WTC11 (cell line): ENCODE measurements around the gene TMEM164. TPM values are rescaled to one million over a fixed set of nuclear protein-coding genes. Genes with fewer than 3 reads are reported as not detected.

ENCODE experiments used
- ATAC-seq: fragments of 200-7000 bp; cut with Tn5 transposase; 2 replicates; pipeline ENCODE4 v1.10.0; 2021; ENCODE audit warnings: mild to moderate bottlenecking, moderate library complexity
- CTCF ChIA-PET: fragments of 300-600 bp; sonication (Branson Sonifier 250); formaldehyde crosslinking; loops from one replicate; lab custom pipeline; 2021; ENCODE audit warnings: antibody characterized with exemption; lab: Charles Lee
- POLR2A ChIA-PET: fragments of 350-600 bp; sonication (Branson Sonifier 250); formaldehyde crosslinking; loops from one replicate; lab custom pipeline; 2021; ENCODE audit warnings: antibody characterized with exemption; lab: Charles Lee
- DNase-seq: peaks from one replicate; pipeline ENCODE4 v3.0.0; 2021; ENCODE audit warnings: low spot score
- H3K27ac Mint-ChIP-seq: 2 replicates; pipeline ENCODE4 v1.8.0; 2021; ENCODE audit warnings: mixed read lengths
- H3K27me3 Mint-ChIP-seq: 2 replicates; pipeline ENCODE4 v1.8.0; 2021; ENCODE audit warnings: low read depth, mild to moderate bottlenecking, moderate library complexity, mixed read lengths
- H3K36me3 Mint-ChIP-seq: 2 replicates; pipeline ENCODE4 v1.8.0; 2021; ENCODE audit warnings: mixed read lengths
- H3K4me1 Mint-ChIP-seq: 2 replicates; pipeline ENCODE4 v1.8.0; 2022; ENCODE audit warnings: mixed read lengths
- H3K4me3 Mint-ChIP-seq: 2 replicates; pipeline ENCODE4 v1.8.0; 2021; ENCODE audit warnings: mild to moderate bottlenecking, moderate library complexity, mixed read lengths
- H3K9me3 Mint-ChIP-seq: 2 replicates; pipeline ENCODE4 v1.8.0; 2021; ENCODE audit warnings: mixed read lengths
- ATF3 ChIP-seq: sonication (generic); formaldehyde crosslinking; conservative IDR thresholded peaks from 2 replicates; pipeline ENCODE4 v1.8.1; 2022; ENCODE audit warnings: mild to moderate bottlenecking, missing genetic modification reagents
- FOXK1 ChIP-seq: sonication (generic); formaldehyde crosslinking; IDR thresholded peaks from 2 replicates; pipeline ENCODE4 v1.8.0; 2022; ENCODE audit warnings: mild to moderate bottlenecking, moderate library complexity, missing genetic modification reagents
- GTF2I ChIP-seq: fragments of 250-450 bp; sonication (Bioruptor Pico); conservative IDR thresholded peaks from 2 replicates; pipeline ENCODE4 v1.4.0; 2021; ENCODE audit warnings: mild to moderate bottlenecking
- HMGA2 ChIP-seq: fragments of 250-450 bp; sonication (Bioruptor Pico); IDR thresholded peaks from 2 replicates; pipeline ENCODE4 v1.4.0; 2021; ENCODE audit warnings: mild to moderate bottlenecking, moderate library complexity
- MXD4 ChIP-seq: fragments of 250-450 bp; sonication (Bioruptor Pico); IDR thresholded peaks from 2 replicates; pipeline ENCODE4 v1.8.0; 2021; ENCODE audit warnings: mild to moderate bottlenecking, moderate library complexity, borderline replicate concordance
- NFYB ChIP-seq: sonication (generic); formaldehyde crosslinking; conservative IDR thresholded peaks from 2 replicates; pipeline ENCODE4 v1.8.0; 2022; ENCODE audit warnings: low read depth, missing genetic modification reagents
- NR2C2 ChIP-seq: sonication (generic); formaldehyde crosslinking; IDR thresholded peaks from 2 replicates; pipeline ENCODE4 v1.8.0; 2022; ENCODE audit warnings: mild to moderate bottlenecking, missing genetic modification reagents
- STAT6 ChIP-seq: sonication (generic); formaldehyde crosslinking; conservative IDR thresholded peaks from 2 replicates; pipeline ENCODE4 v1.8.1; 2023; ENCODE audit warnings: mild to moderate bottlenecking, low read depth, missing genetic modification reagents, moderate library complexity
- ZNF232 ChIP-seq: sonication (generic); formaldehyde crosslinking; IDR thresholded peaks from 2 replicates; pipeline ENCODE4 v1.8.0; 2022; ENCODE audit warnings: mild to moderate bottlenecking, missing genetic modification reagents
- ZNF423 ChIP-seq: fragments of 250-450 bp; sonication (Bioruptor Pico); IDR thresholded peaks from 2 replicates; pipeline ENCODE4 v2.1.2; 2022; ENCODE audit warnings: mild to moderate bottlenecking, moderate library complexity
- ZNF532 ChIP-seq: fragments of 250-450 bp; sonication (Bioruptor Pico); IDR thresholded peaks from 2 replicates; pipeline ENCODE4 v1.9.0; 2021; ENCODE audit warnings: mild to moderate bottlenecking, borderline replicate concordance
- total RNA-seq: library from RNA; stranded (reverse); gene quantifications from 3 replicates; pipeline ENCODE4 v1.2.3, GENCODE V29; 2021
- TF ChIP-seq, protein P1 (sequence below): fragments of 200-600 bp; IDR thresholded peaks from 2 replicates; pipeline ENCODE4 v1.8.0; 2022; ENCODE audit warnings: antibody characterized with exemption
- TF ChIP-seq, protein P2 (sequence below): sonication (generic); formaldehyde crosslinking; IDR thresholded peaks from 2 replicates; pipeline ENCODE4 v1.8.1; 2022; ENCODE audit warnings: low read depth, mild to moderate bottlenecking, moderate library complexity, missing genetic modification reagents, borderline replicate concordance

Gene TMEM164
- total RNA-seq, 1 experiment from 2014 or later, result 16.0 TPM

DNA sequence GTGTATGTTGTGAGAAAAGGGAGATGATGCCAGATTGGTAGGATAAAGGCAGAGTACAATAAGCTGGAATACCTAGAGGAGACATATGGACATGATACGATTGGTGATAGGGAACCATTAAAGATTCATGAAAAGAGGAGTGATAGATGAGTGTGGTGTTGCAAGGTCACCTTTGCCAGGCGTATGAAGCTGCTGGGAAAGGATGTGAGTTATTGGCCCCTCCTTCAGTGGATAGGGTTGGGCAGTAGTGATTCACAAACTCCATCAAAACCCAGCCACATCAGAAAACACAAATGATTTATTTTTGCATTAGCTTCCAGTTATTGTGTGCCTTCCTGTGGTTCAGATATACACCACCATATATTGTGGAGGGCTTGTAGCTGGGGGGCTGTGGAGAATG, 34.3 kb downstream of the TMEM164 start:
- POLR2A ChIA-PET, result no interaction called here
- TF ChIP-seq MXD4 (CRISPR knock-in tag) (no peak), NR2C2 (CRISPR knock-in tag) (no peak), FOXK1 (CRISPR knock-in tag) (no peak), HMGA2 (no peak), ZNF423 (CRISPR knock-in tag) (no peak), ZNF232 (CRISPR knock-in tag) (no peak), GTF2I (CRISPR knock-in tag) (no peak)
- Mint-ChIP-seq H3K27me3 (no peaks in the 10 kb centered on the region), H3K27ac (no peak overlapping the region; the same call in 1 of the 2 replicates), H3K4me1 (peaks cover 11% of the 10 kb centered on the region), H3K36me3 (no peaks in the 10 kb centered on the region), H3K9me3 (no peaks in the 10 kb centered on the region), H3K4me3 (no peak overlapping the region)
- ATAC-seq (no peak), DNase-seq (no peak)
- CTCF ChIA-PET, result no interaction called here

DNA sequence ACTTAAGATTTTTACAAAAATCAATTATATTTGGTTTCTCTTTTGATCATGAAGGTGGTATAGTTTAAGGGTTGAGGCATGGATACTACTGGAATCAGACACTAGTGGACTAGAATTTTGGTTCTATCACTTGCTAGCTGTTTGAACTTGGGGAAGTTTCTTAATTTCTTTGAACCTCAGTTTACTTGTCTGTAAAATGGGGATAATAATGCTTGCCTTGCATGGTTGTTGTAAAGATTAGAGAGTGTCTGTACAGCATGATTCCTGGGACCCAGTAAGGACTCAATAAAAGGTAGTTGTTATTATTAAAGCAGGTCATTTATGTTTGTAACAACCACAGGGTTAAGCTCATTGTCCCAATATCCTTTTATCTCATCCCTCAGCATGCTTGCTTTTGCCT, 36.0 kb downstream of the TMEM164 start:
- ATAC-seq, result no peak
- H3K4me3 Mint-ChIP-seq, result no peak overlapping the region
- no peaks in the 10 kb centered on the region for H3K27me3 Mint-ChIP-seq
- H3K36me3 Mint-ChIP-seq, result no peaks in the 10 kb centered on the region
- no peak for DNase-seq
- TF ChIP-seq, protein P1, sequence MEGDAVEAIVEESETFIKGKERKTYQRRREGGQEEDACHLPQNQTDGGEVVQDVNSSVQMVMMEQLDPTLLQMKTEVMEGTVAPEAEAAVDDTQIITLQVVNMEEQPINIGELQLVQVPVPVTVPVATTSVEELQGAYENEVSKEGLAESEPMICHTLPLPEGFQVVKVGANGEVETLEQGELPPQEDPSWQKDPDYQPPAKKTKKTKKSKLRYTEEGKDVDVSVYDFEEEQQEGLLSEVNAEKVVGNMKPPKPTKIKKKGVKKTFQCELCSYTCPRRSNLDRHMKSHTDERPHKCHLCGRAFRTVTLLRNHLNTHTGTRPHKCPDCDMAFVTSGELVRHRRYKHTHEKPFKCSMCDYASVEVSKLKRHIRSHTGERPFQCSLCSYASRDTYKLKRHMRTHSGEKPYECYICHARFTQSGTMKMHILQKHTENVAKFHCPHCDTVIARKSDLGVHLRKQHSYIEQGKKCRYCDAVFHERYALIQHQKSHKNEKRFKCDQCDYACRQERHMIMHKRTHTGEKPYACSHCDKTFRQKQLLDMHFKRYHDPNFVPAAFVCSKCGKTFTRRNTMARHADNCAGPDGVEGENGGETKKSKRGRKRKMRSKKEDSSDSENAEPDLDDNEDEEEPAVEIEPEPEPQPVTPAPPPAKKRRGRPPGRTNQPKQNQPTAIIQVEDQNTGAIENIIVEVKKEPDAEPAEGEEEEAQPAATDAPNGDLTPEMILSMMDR, result no peak
- TF ChIP-seq NFYB (CRISPR knock-in tag), result no peak
- no peak for TF ChIP-seq FOXK1 (CRISPR knock-in tag)
- TF ChIP-seq, protein P2, sequence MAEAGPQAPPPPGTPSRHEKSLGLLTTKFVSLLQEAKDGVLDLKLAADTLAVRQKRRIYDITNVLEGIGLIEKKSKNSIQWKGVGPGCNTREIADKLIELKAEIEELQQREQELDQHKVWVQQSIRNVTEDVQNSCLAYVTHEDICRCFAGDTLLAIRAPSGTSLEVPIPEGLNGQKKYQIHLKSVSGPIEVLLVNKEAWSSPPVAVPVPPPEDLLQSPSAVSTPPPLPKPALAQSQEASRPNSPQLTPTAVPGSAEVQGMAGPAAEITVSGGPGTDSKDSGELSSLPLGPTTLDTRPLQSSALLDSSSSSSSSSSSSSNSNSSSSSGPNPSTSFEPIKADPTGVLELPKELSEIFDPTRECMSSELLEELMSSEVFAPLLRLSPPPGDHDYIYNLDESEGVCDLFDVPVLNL (CRISPR knock-in tag), result no peak
- TF ChIP-seq STAT6 (CRISPR knock-in tag), result no peak
- TF ChIP-seq ATF3 (CRISPR knock-in tag), result no peak
- no peak for TF ChIP-seq ZNF532
- CTCF ChIA-PET, result no interaction called here
- POLR2A ChIA-PET, result no interaction called here
- H3K4me1 Mint-ChIP-seq, result peaks cover 11% of the 10 kb centered on the region
- no peaks in the 10 kb centered on the region for H3K9me3 Mint-ChIP-seq
- H3K27ac Mint-ChIP-seq, result no peak overlapping the region
